Activated CD4-positive, alpha-beta T cell treated with anti-CD3 and anti-CD28 coated beads, Interleukin-2, amount 50 U/mL, for 24 hours (primary cell): ENCODE measurements around the gene SEH1L.
"Not testable (repeated sequence)": the region's sequence is repeated elsewhere in the genome, so short reads cannot be mapped to it uniquely, and the experiment has no call there.

ENCODE experiments used
- DNase-seq, 2 donors: peaks; one replicate each; pipeline ENCODE4 v3.0.0-alpha.2; 2020; ENCODE audit warnings: low read depth in 1 of 2, low spot score in 1 of 2

SEH1L gene

DNA sequence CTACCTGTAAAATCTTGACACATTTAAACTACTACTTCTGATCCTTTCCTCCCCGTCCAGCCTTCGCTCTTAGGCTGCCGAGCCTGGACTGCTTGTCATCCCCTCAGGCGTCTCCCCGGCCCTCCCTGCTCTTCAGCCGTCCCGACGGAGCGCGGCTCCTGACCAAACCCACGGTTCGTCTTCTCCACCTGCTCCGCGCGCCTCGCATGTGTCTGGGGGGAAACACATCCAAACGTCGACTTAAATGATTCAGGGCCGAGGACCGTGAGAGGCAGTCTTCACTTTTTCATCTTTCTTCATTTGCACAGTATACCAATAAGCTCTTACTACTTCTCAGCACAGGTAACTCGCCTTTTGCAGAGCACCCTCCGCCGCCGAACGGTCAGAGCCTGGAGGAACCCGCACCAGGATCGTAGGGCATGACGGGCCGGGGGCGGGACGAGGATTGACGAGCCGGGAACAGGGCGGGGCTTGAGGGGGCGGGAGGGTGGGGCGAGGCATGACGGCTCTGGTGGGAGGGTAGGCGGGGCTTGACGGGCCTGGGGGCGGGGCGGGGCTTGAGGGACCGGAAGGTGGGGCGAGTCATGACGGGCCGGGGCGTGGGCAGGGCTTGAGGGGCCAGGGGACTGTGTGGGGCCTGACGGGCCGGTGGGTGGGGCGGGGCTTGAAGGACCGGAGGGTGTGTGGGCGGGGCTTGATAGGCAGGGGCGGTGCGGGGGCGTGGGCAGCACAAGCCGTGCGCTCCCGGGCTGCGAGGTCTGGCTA, at the start of gene SEH1L:
Gene SEH1L, plus strand, starts transcription at position 727 of the 765 bp plus-strand sequence. CDS start 111 bp downstream, outside the sequence.
- DNase-seq = peak; percentile 99

DNA sequence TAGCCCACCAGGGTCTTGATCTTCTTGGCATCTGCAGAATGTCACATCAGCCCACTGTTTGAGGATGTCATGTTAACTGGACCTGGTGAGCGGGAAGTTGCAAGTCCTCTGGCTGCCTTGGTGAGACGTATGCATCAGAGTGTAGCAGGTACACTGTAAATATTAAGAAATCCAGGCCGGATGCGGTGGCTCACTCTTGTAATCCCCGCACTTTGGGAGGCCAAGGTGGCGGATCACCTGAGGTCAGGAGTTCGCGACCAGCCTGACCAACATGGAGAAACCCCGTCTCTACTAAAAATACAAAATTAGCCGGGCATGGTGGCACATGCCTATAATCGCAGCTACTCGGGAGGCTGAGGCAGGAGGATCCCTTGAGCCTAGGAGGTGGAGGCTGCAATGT, 46.6 kb upstream of the SEH1L start:
- DNase-seq = not testable (repeated sequence)

GRCh38 chr18:12904012-12904516, 43.7 kb upstream of the SEH1L start:
- DNase-seq = no peak

DNA sequence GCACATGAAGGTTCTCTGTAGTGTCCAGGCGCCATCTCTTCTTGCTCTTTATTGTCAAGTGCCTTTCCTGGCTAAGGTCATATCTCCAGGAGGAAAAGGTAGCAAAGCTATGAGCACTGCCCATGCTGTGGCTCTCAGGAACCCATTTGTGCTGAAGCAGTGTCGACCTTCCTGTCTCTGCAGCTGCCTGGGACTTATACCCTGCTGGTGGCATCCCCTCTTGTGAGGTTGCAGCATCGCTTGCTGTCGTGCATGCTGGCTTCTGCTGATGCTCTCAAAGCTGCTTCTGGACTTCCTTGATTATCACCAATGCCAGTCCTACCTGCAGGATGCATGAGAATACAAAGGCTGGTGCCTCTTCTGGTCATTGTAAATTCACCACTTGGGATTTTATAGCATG, 41.7 kb upstream of the SEH1L start:
- no peak for DNase-seq

DNA sequence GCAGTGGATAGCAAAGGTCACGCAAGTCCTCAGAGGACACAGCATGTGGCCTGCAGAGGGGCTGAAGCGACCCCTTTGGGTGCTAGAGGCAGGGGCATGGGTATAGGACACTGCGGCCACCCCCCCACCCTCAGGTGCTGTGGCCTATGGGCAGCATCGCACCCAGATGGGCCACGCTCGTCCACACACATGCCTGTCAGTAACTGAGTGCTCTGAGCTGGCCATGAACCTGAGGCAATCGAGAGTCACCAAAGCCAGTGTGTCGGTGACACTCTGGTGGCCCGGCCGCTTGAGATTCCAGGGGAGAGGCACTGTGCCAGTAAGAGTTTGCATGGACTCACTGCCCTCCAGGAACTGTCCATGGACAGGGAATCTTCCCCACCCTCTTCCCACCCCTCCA, 41.0 kb upstream of the SEH1L start:
- DNase-seq = no peak

DNA sequence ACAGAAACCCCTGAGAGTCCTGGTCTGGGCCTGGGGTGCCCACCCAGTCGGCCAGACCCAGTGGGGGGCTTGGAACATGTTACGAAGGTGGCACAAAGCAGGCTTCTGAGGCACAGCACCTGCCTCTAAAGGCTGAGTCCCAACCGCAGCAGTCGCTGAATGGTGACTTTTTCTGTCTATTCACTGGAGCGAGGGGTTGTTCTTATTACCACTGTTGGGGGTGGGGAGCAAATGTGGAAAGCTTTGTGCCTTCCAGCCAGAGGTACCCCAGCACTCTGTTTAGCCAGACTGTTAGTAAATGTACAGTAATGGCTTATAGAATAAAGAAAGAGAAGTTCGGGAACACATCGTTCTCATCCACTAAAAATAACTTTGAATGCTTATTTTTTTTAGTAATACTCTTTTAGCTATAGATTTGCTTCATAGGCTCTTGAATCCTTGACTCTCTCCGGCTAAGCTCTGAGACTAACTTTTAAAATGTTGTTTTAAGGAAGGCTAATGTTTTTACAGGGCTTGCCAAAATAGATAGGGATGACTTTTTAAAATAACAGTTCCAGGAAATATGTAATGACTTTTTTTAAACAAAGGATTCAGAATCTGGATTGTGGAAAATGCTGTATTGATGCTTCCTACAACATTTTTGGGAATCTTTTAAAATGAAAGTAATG, 40.4 kb upstream of the SEH1L start:
- DNase-seq = no peak

DNA sequence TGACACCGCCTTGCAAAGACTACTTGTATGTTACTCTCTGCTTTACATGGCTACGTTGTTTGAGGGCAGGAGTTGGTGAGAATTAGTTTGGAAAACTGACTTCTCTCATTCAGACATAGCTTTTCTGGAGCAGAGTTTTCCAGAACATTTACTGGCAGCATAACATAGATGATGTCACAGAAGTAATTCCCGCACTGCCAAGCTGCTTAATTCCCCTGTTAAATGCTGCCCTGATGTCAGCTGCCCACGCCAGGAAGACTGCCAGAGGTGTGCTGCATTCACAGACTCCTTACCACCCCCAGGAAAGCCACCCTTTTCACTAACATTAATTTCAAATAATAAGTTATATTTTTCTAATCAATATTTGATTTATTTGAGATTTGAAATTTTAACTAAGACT, 39.1 kb upstream of the SEH1L start:
- no peak for DNase-seq

- peak in 1 of 2 donors; percentile 13 for DNase-seq
These were observed 36.5 kb upstream of the SEH1L start for GRCh38 chr18:12911025-12911928.

DNA sequence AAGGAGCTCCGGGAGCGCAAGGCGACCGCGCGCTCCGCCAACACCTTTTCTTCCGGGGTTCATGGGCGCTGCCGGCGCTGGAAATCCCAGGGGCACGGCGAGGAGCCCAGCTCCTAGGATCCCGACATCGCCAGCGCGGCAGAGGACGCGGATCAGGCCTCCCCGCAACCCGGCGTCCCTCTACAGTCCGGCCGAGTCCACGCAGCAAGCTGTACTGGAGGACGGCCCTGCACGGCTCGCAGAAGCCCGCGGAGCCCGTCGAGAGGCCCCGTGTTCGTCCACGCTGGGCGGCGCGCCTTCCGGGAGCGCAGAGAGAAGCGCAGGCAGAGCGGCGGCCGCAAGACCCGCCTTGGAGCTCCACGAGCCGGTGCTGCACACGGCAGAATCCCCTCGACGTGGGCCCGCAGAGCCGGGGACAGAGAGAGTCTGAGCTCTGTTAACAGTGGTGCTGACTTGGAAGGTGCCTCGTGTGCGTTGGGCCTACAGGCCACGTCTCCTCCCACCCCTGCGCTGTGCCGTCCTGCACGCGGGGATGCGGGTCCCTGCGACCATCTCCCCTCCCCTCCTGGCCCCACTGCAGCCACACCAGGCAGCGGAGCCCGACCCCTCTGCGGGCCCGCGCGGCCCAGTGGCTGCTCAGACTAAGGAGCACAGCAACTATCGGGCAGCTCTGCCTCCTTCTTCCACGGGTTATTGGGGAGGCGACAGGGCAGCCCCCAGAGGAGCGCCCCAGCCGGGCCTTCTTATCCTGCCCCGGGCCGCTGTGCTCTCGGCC, 35.7 kb upstream of the SEH1L start:
- DNase-seq = no peak

- DNase-seq = peak in 1 of 2 donors; percentile 3
These were observed 26.6 kb upstream of the SEH1L start for GRCh38 chr18:12921178-12921577.

- DNase-seq = no peak
These were observed 25.5 kb upstream of the SEH1L start for GRCh38 chr18:12922266-12922665.

GRCh38 chr18:12924616-12925015, 23.2 kb upstream of the SEH1L start:
- DNase-seq = no peak

DNA sequence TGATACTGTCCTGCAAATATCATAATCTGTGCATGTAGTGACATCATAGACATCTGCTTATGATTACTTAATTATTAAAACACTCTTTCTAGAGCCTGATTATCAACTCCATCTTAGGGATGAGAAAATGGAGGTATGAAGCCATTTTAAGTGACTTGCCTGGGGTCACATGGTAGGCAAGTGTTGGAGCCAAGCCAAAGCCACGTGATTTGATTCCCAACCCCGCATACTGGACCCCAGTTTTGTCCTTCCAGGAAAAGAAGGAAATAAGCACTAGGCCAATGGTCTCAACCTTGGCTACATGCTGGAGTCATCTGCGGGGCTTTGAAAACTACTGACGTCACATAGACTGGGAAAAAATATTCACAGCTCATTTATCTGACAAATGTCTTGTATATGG, 19.6 kb upstream of the SEH1L start:
- DNase-seq = no peak

DNA sequence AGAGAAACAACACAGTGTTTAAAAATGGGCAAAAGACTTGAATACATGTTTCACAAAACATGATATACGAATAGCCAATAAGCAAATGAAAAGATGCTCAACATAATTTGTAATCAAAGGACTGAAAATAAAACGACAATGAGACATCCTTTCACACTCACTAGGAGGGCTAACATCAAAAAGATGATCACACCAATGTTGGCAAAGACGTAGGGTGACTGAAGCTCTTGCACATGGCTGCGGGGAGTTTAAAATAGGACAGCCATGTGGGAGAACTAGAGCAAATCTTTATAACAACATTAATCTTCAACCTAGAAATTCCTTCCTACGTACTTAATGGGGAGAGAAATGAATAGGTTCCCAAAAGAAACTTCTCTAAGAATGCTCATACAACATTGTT, 19.2 kb upstream of the SEH1L start:
- no peak for DNase-seq

DNA sequence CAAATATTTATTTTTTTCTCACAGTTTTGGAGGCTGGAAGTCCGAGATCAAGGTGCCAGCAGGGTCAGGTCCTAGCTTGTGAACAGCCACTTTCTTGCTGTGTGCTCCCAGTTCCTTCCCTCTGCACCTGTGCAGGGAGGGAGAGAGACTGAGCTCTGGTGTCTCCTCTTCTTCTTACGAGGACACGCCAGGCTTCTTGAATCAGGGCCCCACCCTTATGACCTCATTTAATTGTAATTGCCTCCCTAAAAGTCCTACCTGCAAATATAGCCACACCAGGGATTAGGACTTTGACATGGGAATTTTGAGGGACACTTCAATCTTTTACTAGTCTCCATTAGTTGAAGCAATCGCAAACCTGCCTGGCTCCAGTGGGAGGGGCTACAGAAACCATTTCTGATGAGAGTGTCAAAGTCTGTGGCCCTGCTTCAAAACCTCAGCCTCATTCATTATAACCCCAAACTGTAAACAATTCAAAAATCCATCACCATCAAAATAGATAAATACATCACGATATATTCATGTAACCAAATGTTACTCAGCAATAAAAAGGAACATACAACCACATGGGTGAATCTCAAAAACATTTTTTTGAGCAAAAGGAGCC, 18.2 kb upstream of the SEH1L start:
- no peak for DNase-seq

GRCh38 chr18:12930376-12930775, 17.4 kb upstream of the SEH1L start:
- no peak for DNase-seq

GRCh38 chr18:12930908-12931307, 16.9 kb upstream of the SEH1L start:
- no peak for DNase-seq

- DNase-seq = no peak
These were observed 14.5 kb upstream of the SEH1L start for GRCh38 chr18:12933327-12933726.

DNA sequence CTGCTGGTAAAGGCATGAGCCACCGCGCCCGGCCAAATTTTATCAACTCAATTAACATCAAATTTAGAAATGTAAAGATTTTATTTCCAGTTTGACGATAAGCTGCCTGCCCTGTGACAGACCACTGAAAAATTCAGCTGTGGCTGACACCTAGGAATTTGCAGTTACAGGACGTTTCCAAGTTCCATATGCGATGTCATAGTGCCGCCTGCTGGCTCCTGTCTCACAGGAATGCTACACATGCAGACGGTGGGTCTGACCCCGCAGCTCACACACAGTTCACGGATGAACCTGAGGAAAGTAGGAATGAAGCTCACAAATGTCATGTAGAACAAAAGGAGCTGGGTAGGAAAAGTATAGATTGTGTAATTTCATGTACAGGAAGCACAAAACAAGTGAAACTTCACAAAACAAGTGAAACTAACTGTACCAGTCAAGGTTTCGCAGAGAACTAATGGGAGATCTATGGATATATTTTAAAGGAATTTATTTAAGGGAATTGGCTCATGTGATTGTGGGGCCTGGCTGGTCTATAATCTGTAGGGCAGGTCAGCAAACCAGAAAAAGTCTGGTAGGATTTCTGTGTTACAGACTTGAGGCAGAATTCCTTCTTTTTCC, 13.2 kb upstream of the SEH1L start:
- peak; percentile 64 to 66 for DNase-seq

DNA sequence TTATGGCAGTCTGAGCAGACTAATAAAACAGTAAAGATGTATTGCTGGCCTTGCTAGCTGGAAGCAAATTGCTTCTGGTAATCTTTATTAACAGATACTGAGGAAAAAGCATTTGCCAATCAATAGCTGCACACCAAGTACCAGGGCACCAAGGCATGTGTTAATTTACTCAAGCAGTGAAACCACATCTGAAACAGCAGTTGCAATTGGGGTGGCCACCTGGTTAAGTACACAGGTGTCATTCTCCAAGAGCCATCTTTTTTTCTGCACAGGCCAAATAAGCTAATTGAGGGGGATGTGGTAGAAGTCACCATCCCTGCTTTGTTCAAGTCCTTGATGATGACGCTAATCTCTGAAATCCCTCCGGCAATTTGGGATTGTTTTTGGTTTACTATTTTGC, 8.6 kb upstream of the SEH1L start:
- no peak for DNase-seq
